ENCODE measurements around the gene STX5. TPM values are rescaled to one million over a fixed set of nuclear protein-coding genes. Genes with fewer than 3 reads are reported as not detected.
"Not testable (repeated sequence)": the region's sequence is repeated elsewhere in the genome, so short reads cannot be mapped to it uniquely, and the experiment has no call there.

Gene STX5
- total RNA-seq, 1 experiment from 2014 or later, result 22.7 TPM

DNA sequence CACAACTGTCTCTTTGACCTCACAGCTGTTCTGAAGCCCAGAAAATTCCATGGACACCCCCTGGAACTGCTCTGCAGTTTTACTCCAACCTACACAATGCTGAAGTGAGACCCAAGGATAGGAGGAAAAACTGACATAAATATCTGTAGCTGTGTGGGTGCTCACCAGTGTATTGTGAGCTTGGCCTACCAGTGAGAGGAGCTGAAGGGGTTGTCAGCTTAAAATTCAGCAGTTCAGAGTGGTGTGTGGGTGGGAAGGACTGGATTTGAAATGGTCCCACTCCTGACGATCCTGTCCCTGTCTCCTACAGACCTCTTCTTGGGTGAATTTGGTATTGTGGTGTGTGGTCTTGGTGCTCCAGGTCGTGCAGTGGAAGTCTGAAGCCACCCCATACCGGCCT is 42.3 kb downstream of the STX5 start:
- Histone ChIP-seq H3K9me3 (replicated peaks) (no peaks in the 10 kb centered on the region), H3K4me3 (no peak overlapping the region), H3K4me1 (no peaks in the 10 kb centered on the region), H3K36me3 (peaks cover 20% of the 10 kb centered on the region), H3K27me3 (no peaks in the 10 kb centered on the region), H3K27ac (no peak overlapping the region)
- DNase-seq, result no peak

DNA sequence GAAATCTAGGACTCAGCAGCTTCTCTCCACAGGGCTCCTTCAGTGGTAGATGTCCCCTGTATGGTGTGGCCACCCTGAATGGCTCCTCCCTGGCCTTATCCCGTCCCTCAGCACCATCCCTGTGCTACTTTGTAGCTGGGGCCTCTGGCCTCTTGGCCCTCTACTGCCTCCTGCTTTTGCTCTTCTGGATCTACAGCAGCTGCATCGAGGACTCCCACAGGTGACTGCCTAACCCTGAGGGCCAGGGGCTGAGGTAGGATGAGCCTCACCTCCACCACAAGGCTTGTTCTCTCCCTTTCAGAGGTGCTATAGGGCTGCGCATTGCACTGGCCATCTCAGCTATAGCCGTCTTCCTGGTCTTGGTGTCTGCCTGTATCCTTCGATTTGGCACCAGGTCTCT is 42.9 kb downstream of the STX5 start:
- no peak for DNase-seq
- H3K36me3 ChIP-seq, result peaks cover 15% of the 10 kb centered on the region
- no peaks in the 10 kb centered on the region for H3K4me1 ChIP-seq
- H3K4me3 ChIP-seq, result no peak overlapping the region
- no peaks in the 10 kb centered on the region for H3K27me3 ChIP-seq
- no peak overlapping the region for H3K27ac ChIP-seq
- no peaks in the 10 kb centered on the region for H3K9me3 ChIP-seq (replicated peaks)

DNA sequence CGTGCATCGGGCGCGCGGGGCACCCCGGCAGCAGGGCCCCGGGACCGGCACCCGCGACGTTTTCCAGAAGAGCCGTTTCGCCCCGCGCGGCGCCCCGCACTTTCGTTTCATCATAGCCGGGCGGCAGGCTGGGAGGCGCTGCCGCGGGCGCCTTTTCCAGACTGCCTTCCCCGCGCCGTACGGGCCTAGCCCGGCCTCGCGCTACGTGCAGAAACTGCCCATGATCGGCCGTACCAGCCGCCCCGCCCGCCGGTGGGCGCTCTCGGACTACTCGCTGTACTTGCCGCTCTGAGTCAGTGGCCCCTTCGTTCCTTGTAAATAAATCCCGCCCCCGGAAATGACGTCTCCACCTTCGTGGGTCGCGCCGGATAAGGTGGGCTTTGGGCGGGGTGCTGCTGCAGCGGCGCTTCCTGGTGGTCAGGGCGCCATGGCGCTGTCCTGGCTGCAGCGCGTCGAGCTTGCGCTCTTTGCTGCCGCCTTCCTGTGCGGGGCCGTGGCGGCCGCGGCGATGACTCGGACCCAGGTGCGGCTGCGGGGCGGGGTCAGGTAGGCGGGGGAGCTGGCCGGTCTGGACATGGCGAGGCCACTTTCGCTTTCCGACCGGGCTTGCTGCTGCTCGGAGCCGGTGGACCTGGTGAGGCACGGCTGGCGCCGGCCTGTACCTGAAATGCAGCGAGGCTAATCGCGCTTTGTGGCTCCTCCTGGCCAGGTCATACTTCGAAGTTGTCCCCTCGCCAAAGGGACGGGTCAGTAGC is 44.7 kb downstream of the STX5 start, which contains the start of gene TMEM179B:
TMEM179B (plus strand) TSS at position 398 of the 755 bp plus-strand sequence; CDS start at position 428, 30 bp downstream.
- H3K9me3 ChIP-seq (replicated peaks), result no peaks in the 10 kb centered on the region
- H3K27me3 ChIP-seq, result no peaks in the 10 kb centered on the region
- DNase-seq, result peak; percentile 97 to 98
- peak within 1 kb of the TSS; percentile 89 for H3K4me3 ChIP-seq
- H3K27ac ChIP-seq, result peak within 1 kb of the TSS; percentile 63
- H3K36me3 ChIP-seq, result peaks cover 4% of the 10 kb centered on the region; the same call in 1 of the 2 replicates
- H3K4me1 ChIP-seq, result no peaks in the 10 kb centered on the region

DNA sequence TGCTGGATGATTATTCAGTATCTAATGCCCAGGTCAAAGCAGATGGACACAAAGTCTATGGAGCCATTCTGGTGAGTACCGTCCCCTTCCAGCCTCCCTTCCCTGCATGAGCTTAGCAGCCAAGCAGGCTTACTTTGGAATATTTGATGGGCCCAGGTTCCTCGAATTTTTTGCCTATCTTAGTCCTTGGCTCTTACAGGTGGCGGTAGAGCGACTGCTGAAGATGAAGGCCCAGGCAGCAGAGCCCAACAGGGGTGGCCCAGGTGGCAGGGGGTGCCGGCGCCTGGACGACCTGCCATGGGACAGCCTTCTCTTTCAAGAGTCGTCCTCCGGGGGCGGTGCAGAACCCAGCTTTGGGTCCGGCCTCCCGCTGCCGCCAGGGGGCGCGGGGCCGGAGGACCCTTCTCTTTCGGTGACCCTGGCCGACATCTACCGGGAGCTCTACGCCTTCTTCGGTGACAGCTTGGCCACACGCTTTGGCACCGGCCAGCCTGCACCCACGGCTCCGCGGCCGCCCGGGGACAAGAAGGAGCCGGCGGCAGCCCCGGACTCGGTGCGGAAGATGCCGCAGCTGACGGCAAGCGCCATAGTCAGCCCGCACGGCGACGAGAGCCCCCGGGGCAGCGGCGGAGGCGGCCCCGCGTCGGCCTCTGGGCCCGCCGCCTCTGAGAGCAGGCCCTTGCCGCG is 45.4 kb downstream of the STX5 start:
- DNase-seq, result peak; percentile 78 to 86
- Histone ChIP-seq H3K36me3 (peaks cover 4% of the 10 kb centered on the region; the same call in 1 of the 2 replicates), H3K9me3 (replicated peaks) (no peaks in the 10 kb centered on the region), H3K27me3 (no peaks in the 10 kb centered on the region), H3K4me3 (peak overlapping the region; percentile 89), H3K4me1 (no peaks in the 10 kb centered on the region), H3K27ac (peak overlapping the region; percentile 63; the same call in 1 of the 2 replicates)

DNA sequence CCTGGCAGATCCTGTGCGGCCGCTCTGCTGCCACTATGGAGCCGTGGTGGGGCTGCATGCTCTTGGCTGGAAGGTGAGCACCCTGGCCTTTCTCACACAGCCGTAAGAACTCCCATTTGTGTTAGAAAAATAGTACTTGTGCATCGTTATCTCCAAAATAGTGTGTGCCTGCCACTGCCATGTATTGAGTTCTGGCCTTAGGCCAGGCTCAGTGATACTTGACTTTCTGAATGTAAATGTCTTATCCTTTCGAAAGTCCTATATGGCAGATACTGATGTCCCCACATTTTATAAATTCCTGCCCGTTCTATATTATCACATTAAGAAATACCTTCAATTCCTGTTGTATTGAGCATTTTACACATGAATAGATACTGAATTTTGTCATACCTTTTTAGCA is 49.1 kb downstream of the STX5 start:
- Histone ChIP-seq H3K4me3 (no peak overlapping the region), H3K27me3 (no peaks in the 10 kb centered on the region), H3K36me3 (peaks cover 10% of the 10 kb centered on the region), H3K4me1 (no peaks in the 10 kb centered on the region), H3K27ac (no peak overlapping the region), H3K9me3 (replicated peaks) (no peaks in the 10 kb centered on the region)
- DNase-seq, result no peak

DNA sequence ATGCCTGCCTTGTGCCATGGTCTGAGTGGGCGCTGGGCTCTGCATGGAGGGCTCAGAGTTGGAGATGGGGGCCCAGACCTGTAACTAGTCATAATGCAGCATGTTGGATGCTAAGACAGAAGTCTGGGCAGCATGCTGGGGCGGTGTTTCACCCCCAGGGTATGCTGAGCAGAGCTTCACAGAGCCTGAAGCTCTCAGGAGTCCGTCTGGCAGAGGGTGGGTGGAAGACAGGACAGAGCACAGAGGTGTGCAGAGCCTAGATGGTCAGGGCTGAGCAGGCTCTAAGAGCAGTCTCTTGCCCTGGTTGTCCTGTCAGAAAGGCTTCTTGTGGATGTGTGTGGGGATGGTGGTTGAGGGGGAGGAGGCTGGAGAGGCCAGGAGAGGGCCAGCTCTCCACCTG is 53.4 kb downstream of the STX5 start:
- Histone ChIP-seq H3K36me3 (peaks cover 13% of the 10 kb centered on the region), H3K4me3 (no peak overlapping the region), H3K27ac (no peak overlapping the region), H3K9me3 (replicated peaks) (no peaks in the 10 kb centered on the region), H3K4me1 (no peaks in the 10 kb centered on the region), H3K27me3 (no peaks in the 10 kb centered on the region)
- no peak for DNase-seq

DNA sequence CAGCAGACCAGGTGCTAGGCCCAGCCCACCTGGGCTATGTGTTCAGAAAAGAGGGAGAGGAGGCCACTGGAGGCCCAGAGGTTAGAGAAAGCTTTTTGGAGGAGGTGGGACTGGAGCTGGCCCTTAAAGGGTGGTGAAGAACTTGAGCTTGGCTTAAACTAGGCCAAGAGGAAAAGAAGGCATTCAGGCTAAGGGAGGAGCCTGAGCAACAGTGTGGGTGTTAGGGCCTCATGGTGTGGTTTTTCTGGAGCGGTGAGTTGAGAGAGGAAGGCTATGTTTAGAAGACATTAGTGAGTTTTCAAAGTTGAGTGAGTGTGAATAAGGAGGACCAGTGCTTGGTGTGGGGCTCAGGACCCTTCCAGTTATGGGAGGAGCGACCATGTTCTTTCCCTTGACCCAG is 54.5 kb downstream of the STX5 start:
- Histone ChIP-seq H3K36me3 (peaks cover 13% of the 10 kb centered on the region), H3K9me3 (replicated peaks) (no peaks in the 10 kb centered on the region), H3K27ac (no peak overlapping the region), H3K4me1 (no peaks in the 10 kb centered on the region), H3K4me3 (no peak overlapping the region), H3K27me3 (no peaks in the 10 kb centered on the region)
- DNase-seq, result no peak

DNA sequence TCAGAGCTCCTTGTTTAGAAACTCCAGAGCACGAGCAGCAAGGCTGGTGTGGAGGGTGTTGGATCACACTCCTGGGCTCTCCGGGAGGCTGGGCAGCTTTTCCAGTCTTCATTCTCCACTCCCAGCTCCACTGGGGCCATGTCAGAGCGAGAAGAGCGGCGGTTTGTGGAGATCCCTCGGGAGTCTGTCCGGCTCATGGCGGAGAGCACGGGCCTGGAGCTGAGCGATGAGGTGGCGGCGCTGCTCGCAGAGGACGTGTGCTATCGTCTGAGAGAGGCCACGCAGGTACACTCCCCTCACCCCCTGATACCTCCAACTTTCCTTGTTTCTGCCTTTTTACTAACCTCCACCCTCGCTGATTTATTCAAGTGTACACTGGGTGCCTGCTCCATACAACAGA is 56.2 kb downstream of the STX5 start:
- Histone ChIP-seq H3K4me3 (no peak overlapping the region), H3K9me3 (replicated peaks) (no peaks in the 10 kb centered on the region), H3K4me1 (no peaks in the 10 kb centered on the region), H3K27ac (no peak overlapping the region), H3K27me3 (no peaks in the 10 kb centered on the region), H3K36me3 (peaks cover 13% of the 10 kb centered on the region)
- DNase-seq, result no peak

DNA sequence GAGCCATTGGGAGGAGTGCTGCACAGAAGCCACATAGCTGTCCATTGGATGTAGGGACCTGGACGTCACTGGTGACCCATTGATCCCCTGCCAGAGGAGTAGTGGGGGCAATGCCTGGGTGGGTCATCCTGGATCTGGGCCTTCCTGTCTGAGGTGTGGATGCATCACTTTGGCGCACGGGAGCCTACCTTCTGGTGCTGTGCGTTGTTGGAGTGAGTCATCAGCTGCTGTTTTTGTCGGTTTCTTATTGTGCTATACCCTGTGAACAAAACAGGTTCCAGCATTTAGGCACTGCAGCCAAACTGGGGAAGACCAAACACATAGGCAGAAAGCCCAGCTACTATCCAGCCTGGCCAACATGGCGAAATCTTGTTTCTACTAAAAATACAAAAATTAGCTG is 57.4 kb downstream of the STX5 start:
- Histone ChIP-seq H3K4me3 (no peak overlapping the region), H3K9me3 (replicated peaks) (no peaks in the 10 kb centered on the region), H3K36me3 (peaks cover 7% of the 10 kb centered on the region; the same call in 1 of the 2 replicates), H3K27me3 (no peaks in the 10 kb centered on the region), H3K27ac (no peak overlapping the region), H3K4me1 (no peaks in the 10 kb centered on the region)
- no peak for DNase-seq

DNA sequence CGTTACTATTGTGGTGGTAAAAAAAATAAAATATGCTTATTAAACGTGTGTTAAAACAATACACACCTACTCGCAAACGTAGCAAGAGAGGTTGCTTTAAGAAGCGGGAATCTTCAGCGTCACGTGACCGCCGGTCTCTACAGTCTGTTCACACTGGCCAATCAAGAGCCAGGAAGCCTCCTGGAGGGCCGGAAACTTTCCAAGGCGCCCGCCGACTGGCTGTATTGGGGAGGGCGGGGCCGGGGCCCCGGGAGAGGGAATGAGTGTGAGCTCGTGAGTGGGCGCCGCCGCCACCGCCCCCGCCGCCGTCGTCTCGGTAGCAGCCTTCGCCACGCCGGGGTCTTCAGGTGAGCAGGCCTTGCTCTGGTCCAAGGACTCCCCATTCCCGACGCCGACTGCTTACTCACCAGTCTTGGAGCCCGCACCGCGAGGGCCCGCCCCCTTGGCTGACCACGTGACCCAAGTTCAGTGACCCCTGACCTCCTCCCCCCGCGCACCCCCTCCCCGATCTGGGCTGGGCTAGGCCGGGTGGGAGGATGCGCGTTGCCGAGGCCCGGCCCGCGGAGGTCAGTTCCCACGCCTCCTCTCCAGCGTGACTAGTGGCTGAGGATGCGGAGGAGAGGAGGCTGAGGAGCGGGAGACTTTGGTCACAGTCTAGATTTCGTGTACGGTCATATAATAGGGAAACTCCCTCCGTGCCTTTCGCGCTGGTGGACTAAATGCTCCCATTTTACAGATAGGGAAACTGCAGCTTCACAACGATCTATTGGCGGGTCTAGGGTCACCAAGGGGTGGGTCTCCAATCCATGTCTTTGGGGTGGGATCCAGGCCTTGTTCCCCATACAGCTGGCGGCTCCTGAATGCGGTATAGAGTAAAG is 60.5 kb downstream of the STX5 start, which contains the start of gene TAF6L:
TAF6L (plus strand) TSS at position 253 of the 878 bp plus-strand sequence. CDS start 4,388 bp downstream, outside the sequence.
- DNase-seq, result peak; percentile 98

DNA sequence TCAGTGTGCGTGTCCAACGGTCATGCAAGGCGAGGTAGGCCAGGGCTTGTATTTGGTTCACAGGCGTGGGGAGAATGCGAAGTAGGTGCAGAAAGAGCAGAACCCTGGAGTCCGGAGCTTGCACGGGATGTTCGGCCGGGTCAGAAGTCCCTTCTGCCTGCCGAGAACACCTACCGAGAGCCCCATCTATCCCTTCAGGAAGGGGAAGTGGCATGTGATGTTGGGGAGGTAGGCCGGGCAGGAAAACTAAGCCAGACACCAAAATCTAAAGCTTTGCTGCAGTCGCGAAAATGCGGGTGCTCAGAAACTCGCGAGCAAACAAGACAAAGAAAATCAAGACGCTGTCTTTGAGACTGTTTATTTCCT is 61.1 kb downstream of the STX5 start:
- H3K27me3 ChIP-seq, result no peaks in the 10 kb centered on the region
- peak overlapping the region; percentile 75 for H3K4me3 ChIP-seq
- no peaks in the 10 kb centered on the region for H3K9me3 ChIP-seq (replicated peaks)
- DNase-seq, result no peak
- H3K36me3 ChIP-seq, result peaks cover under 1% of the 10 kb centered on the region; the same call in 1 of the 2 replicates
- peak overlapping the region; percentile 85 for H3K27ac ChIP-seq
- H3K4me1 ChIP-seq, result no peaks in the 10 kb centered on the region

More for the DNA sequence above, 60.5 kb downstream of the STX5 start, which contains the start of gene TAF6L:
- H3K9me3 ChIP-seq (replicated peaks), result no peaks in the 10 kb centered on the region
- peak within 1 kb of the TSS; percentile 75 for H3K4me3 ChIP-seq
- no peaks in the 10 kb centered on the region for H3K27me3 ChIP-seq
- H3K27ac ChIP-seq, result peak within 1 kb of the TSS; percentile 85
- no peaks in the 10 kb centered on the region for H3K4me1 ChIP-seq
- H3K36me3 ChIP-seq, result peaks cover 4% of the 10 kb centered on the region; the same call in 1 of the 2 replicates

DNA sequence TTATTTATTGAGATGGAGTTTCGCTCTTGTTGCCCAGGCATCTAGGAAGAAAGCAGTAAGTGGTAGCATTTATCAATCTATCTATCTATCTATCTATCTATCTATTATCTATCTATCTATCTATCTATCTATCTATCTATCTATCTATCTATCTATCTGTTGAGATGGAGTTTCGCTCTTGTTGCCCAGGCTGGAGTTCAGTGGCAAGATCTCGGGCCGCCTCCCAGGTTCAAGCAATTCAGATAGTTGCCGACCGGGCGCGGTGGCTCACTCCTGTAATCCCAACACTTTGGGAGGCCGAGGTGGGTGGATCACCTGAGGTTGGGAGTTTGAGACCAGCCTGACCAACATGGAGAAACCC is 71.0 kb downstream of the STX5 start:
- peak overlapping the region; percentile 95 for H3K4me3 ChIP-seq
- H3K4me1 ChIP-seq; H3K27me3 ChIP-seq; H3K36me3 ChIP-seq; DNase-seq; H3K27ac ChIP-seq; H3K9me3 ChIP-seq (replicated peaks): not testable (repeated sequence)

DNA sequence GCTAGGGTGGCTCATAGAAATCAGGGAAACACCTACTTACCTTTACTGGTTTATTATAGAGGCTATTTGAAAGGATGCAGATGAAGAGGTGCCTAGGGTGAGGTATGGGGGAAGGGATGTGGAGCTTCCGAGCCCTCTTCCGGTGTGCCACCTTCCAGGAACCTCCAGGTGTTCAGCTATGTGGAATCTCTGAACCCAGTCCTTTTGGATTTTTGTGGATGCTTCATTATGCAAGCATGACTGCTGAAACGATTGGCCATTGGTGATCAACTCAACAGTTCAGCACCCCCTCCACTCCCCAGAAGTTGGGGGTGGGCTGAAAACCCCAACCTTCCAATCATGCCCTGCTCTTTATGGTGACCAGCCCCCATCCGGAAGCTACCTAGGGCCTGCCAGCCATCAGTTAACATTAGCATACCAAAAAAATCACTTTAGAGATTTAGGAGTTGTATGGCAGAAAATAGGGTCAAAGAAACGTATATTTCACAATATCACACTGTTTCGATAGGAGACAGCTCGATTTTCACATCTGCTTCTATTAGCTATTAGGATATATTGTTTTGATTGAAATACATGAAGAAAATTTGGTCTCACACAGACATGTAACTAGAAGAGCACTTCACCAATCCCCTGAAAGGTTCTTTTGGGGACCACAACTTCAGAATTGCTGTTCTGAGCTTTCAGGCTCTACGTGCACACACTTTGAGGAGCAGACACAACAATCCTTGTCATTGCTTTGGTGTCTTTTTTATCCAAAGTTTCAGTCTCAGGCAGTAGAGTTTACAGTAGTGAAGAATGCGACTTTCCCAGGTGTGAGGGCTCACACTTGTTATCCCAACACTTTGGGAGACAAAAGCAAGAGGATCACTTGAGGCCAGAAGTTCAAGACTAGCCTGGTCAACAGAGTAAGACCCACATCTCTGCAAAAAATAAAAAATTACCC is 73.7 kb downstream of the STX5 start:
- peaks cover 8% of the 10 kb centered on the region for H3K4me1 ChIP-seq
- no peak overlapping the region for H3K4me3 ChIP-seq
- no peak overlapping the region for H3K27ac ChIP-seq
- DNase-seq, result no peak
- no peaks in the 10 kb centered on the region for H3K27me3 ChIP-seq
- no peaks in the 10 kb centered on the region for H3K36me3 ChIP-seq
- no peaks in the 10 kb centered on the region for H3K9me3 ChIP-seq (replicated peaks)
